GM21447 (cell line): ENCODE results near the gene TAPT1.
"Not testable (repeated sequence)": the region's sequence is repeated elsewhere in the genome, so short reads cannot be mapped to it uniquely, and the experiment has no call there.

Experiments used
- ATAC-seq: cut with Tn5 transposase; IDR thresholded peaks from one replicate; pipeline ENCODE4 v1.9.1; 2021; ENCODE audit not compliant: unreplicated experiment

TAPT1 gene

GRCh38 chr4:16186986-16187385 lies 39.3 kb downstream of the TAPT1 start:
- ATAC-seq = no peak

GRCh38 chr4:16183604-16184003 lies 42.7 kb downstream of the TAPT1 start:
- ATAC-seq = no peak

GRCh38 chr4:16176621-16177020 lies 49.6 kb downstream of the TAPT1 start:
- no peak for ATAC-seq

GRCh38 chr4:16171831-16172230 lies 54.4 kb downstream of the TAPT1 start:
- no peak for ATAC-seq

GRCh38 chr4:16169490-16169889 lies 56.8 kb downstream of the TAPT1 start:
- no peak for ATAC-seq

- no peak for ATAC-seq
Measured at GRCh38 chr4:16168710-16169388, 57.4 kb downstream of the TAPT1 start.

- ATAC-seq = no peak
Measured at GRCh38 chr4:16168144-16168543, 58.1 kb downstream of the TAPT1 start.

- no peak for ATAC-seq
Measured at GRCh38 chr4:16165931-16166330, 60.3 kb downstream of the TAPT1 start.

GRCh38 chr4:16162891-16163290 lies 63.4 kb downstream of the TAPT1 start:
- no peak for ATAC-seq

GRCh38 chr4:16161851-16162408 lies 64.3 kb downstream of the TAPT1 start:
- no peak for ATAC-seq

- ATAC-seq = no peak
Measured at GRCh38 chr4:16160457-16160856, 65.8 kb downstream of the TAPT1 start.

- no peak for ATAC-seq
Measured at GRCh38 chr4:16159286-16159685, 67.0 kb downstream of the TAPT1 start.

- ATAC-seq = no peak
Measured at GRCh38 chr4:16158504-16158852, 67.8 kb downstream of the TAPT1 start.

- ATAC-seq = no peak
Measured at GRCh38 chr4:16157609-16158503, 68.4 kb downstream of the TAPT1 start.

- no peak for ATAC-seq
Measured at GRCh38 chr4:16155528-16156169, 70.6 kb downstream of the TAPT1 start.

GRCh38 chr4:16154451-16154850 lies 71.8 kb downstream of the TAPT1 start:
- ATAC-seq = no peak

- ATAC-seq = no peak
Measured at GRCh38 chr4:16150716-16151115, 75.6 kb downstream of the TAPT1 start.

- ATAC-seq = not testable (repeated sequence)
Measured at GRCh38 chr4:16144913-16145312, 81.4 kb downstream of the TAPT1 start.

GRCh38 chr4:16142598-16143310 lies 83.5 kb downstream of the TAPT1 start:
- no peak for ATAC-seq

GRCh38 chr4:16140879-16141249 lies 85.4 kb downstream of the TAPT1 start:
- no peak for ATAC-seq
